Endodermal cell (in vitro differentiated cells): Measurements from ENCODE around the gene AVPR1B. TPM values are rescaled to one million over a fixed set of nuclear protein-coding genes. Genes with fewer than 3 reads are reported as not detected.

Source experiments
- DNase-seq: peaks from one replicate; pipeline ENCODE4 v3.0.0-alpha.2; 2017
- H3K27ac ChIP-seq: 2 replicates; pipeline ENCODE4 v1.5.1; 2013; ENCODE audit warnings: mild to moderate bottlenecking, low read depth, low read length, moderate library complexity
- H3K27me3 ChIP-seq: 2 replicates; pipeline ENCODE4 v1.6.1; 2013; ENCODE audit warnings: mild to moderate bottlenecking, low read length, moderate library complexity; ENCODE audit not compliant: insufficient read depth, control insufficient read depth, poor library complexity, severe bottlenecking
- H3K36me3 ChIP-seq: 2 replicates; pipeline ENCODE4 v1.7.0; 2013; ENCODE audit warnings: mild to moderate bottlenecking, low read length, moderate library complexity; ENCODE audit not compliant: control insufficient read depth, insufficient read depth
- H3K4me1 ChIP-seq: one replicate; pipeline ENCODE4 v1.7.0; 2013; ENCODE audit warnings: low read length; ENCODE audit not compliant: control insufficient read depth, insufficient read depth
- H3K4me3 ChIP-seq: 2 replicates; pipeline ENCODE4 v1.5.1; 2013; ENCODE audit warnings: mild to moderate bottlenecking, low read length, moderate library complexity
- H3K9ac ChIP-seq: 2 replicates; pipeline ENCODE4 v1.6.1; 2013; ENCODE audit warnings: mild to moderate bottlenecking, low read length, moderate library complexity; ENCODE audit not compliant: poor library complexity, severe bottlenecking; ENCODE audit errors: extremely low read depth
- H3K9me3 ChIP-seq: 2 replicates; pipeline ENCODE4 v1.6.1; 2013; ENCODE audit warnings: mild to moderate bottlenecking, low read length, moderate library complexity; ENCODE audit not compliant: control insufficient read depth
- H3K27ac Mint-ChIP-seq: 2 replicates; pipeline ENCODE4 v1.8.0; 2020; ENCODE audit warnings: mixed read lengths
- H3K27me3 Mint-ChIP-seq: 2 replicates; pipeline ENCODE4 v1.8.0; 2021; ENCODE audit warnings: mild to moderate bottlenecking, mixed read lengths; ENCODE audit not compliant: insufficient read depth
- H3K36me3 Mint-ChIP-seq: 2 replicates; pipeline ENCODE4 v1.8.0; 2020; ENCODE audit warnings: low read depth, mixed read lengths
- H3K4me1 Mint-ChIP-seq: 2 replicates; pipeline ENCODE4 v1.8.0; 2020; ENCODE audit warnings: mixed read lengths
- H3K4me3 Mint-ChIP-seq: 2 replicates; pipeline ENCODE4 v1.8.0; 2020; ENCODE audit warnings: mild to moderate bottlenecking, moderate library complexity, mixed read lengths
- H3K9me3 Mint-ChIP-seq: 2 replicates; pipeline ENCODE4 v1.8.0; 2020; ENCODE audit warnings: mild to moderate bottlenecking, mixed read lengths
- WGBS, 2 experiments: methylation state at CpG; one replicate each; pipeline versions ENCODE4 v1.1.5 to v1.1.7; 2013; ENCODE audit warnings: missing lambda C conversion rate in 2 of 2, mixed read lengths in 1 of 2; ENCODE audit not compliant: insufficient coverage in 1 of 2, insufficient read length in 1 of 2; 5-methylcytosine and 5-hydroxymethylcytosine counted together
- total RNA-seq, 2 donors: library from RNA; stranded (reverse); fragmentation: NEBNext Ultra II Directional in 1 of 2; extraction: Animal tissue kit (Norgen Biotek cat#: 25700) in 1 of 2; gene quantifications; 2 replicates in 1 of 2; 3 replicates in 1 of 2; pipeline ENCODE4 v1.2.1, GENCODE V29; 2021
- TF ChIP-seq, protein P1 (sequence below): fragments of 200-600 bp; sonication (generic); conservative IDR thresholded peaks from 2 replicates; pipeline ENCODE4 v1.5.0; 2021; ENCODE audit warnings: antibody characterized with exemption, mild to moderate bottlenecking

Gene AVPR1B
- total RNA-seq, 2 donors from 2014 or later: 0.11 TPM; not detected in 1

GRCh38 chr1:206120406-206120805 is 3.2 kb upstream of the AVPR1B start:
- peaks cover 22% of the 10 kb centered on the region for H3K9me3 ChIP-seq
- TF ChIP-seq, protein P1, sequence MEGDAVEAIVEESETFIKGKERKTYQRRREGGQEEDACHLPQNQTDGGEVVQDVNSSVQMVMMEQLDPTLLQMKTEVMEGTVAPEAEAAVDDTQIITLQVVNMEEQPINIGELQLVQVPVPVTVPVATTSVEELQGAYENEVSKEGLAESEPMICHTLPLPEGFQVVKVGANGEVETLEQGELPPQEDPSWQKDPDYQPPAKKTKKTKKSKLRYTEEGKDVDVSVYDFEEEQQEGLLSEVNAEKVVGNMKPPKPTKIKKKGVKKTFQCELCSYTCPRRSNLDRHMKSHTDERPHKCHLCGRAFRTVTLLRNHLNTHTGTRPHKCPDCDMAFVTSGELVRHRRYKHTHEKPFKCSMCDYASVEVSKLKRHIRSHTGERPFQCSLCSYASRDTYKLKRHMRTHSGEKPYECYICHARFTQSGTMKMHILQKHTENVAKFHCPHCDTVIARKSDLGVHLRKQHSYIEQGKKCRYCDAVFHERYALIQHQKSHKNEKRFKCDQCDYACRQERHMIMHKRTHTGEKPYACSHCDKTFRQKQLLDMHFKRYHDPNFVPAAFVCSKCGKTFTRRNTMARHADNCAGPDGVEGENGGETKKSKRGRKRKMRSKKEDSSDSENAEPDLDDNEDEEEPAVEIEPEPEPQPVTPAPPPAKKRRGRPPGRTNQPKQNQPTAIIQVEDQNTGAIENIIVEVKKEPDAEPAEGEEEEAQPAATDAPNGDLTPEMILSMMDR: no peak
- no peak overlapping the region for H3K4me3 Mint-ChIP-seq
- H3K36me3 ChIP-seq: no peaks in the 10 kb centered on the region
- peaks cover 24% of the 10 kb centered on the region for H3K9me3 Mint-ChIP-seq
- no peak overlapping the region for H3K9ac ChIP-seq
- H3K27me3 Mint-ChIP-seq: peaks cover 39% of the 10 kb centered on the region
- no peak for DNase-seq
- H3K4me3 ChIP-seq: no peak overlapping the region
- H3K27ac ChIP-seq: no peak overlapping the region
- peaks cover 30% of the 10 kb centered on the region for H3K27me3 ChIP-seq
- no peaks in the 10 kb centered on the region for H3K36me3 Mint-ChIP-seq
- no peaks in the 10 kb centered on the region for H3K4me1 ChIP-seq
- H3K4me1 Mint-ChIP-seq: peaks cover 8% of the 10 kb centered on the region
- no peak overlapping the region for H3K27ac Mint-ChIP-seq

- H3K4me1 ChIP-seq: no peaks in the 10 kb centered on the region
- H3K36me3 ChIP-seq: no peaks in the 10 kb centered on the region
- H3K36me3 Mint-ChIP-seq: no peaks in the 10 kb centered on the region
- H3K9ac ChIP-seq: no peak overlapping the region
- H3K9me3 Mint-ChIP-seq: peaks cover 10% of the 10 kb centered on the region
- H3K9me3 ChIP-seq: peaks cover 20% of the 10 kb centered on the region
- H3K4me3 Mint-ChIP-seq: peak overlapping the region; percentile 54
- H3K27me3 Mint-ChIP-seq: peaks cover 47% of the 10 kb centered on the region
- TF ChIP-seq, protein P1: no peak
- H3K27ac Mint-ChIP-seq: no peak overlapping the region
- peaks cover 43% of the 10 kb centered on the region for H3K27me3 ChIP-seq
- H3K4me1 Mint-ChIP-seq: peaks cover 14% of the 10 kb centered on the region
- 0 to 30% methylated on average over 1 to 5 of the region's 5 CpGs for WGBS, 2 experiments
- peak overlapping the region; percentile 74 for H3K4me3 ChIP-seq
- no peak for DNase-seq
- no peak overlapping the region for H3K27ac ChIP-seq
These were observed 376 bp downstream of the AVPR1B start for GRCh38 chr1:206116873-206117150.

GRCh38 chr1:206116191-206116872 is 856 bp downstream of the AVPR1B start:
- peaks cover 15% of the 10 kb centered on the region for H3K9me3 ChIP-seq
- Mint-ChIP-seq H3K36me3 (no peaks in the 10 kb centered on the region), H3K4me3 (peak overlapping the region; percentile 54), H3K4me1 (peaks cover 14% of the 10 kb centered on the region), H3K9me3 (peaks cover 10% of the 10 kb centered on the region), H3K27ac (no peak overlapping the region), H3K27me3 (peaks cover 47% of the 10 kb centered on the region)
- H3K27me3 ChIP-seq: peaks cover 43% of the 10 kb centered on the region
- no peak overlapping the region for H3K9ac ChIP-seq
- no peaks in the 10 kb centered on the region for H3K36me3 ChIP-seq
- no peak overlapping the region for H3K27ac ChIP-seq
- H3K4me3 ChIP-seq: no peak overlapping the region
- WGBS, 2 experiments: 91 to 92% methylated on average over 13 to 25 of the region's 25 CpGs
- no peaks in the 10 kb centered on the region for H3K4me1 ChIP-seq
- TF ChIP-seq, protein P1: no peak
- no peak for DNase-seq
